ENCODE results near the gene RNF227. TPM values are rescaled to one million over a fixed set of nuclear protein-coding genes. Genes with fewer than 3 reads are reported as not detected.

RNF227 gene
- total and polyA plus RNA-seq, 7 donors = 0.62 to 2.6 (median 1.5) TPM

- ATAC-seq (peak; percentile 99 to 100 (median 99)), DNase-seq (peak; percentile 99 to 100)
- H3K9me3 ChIP-seq = no peaks in the 10 kb centered on the region
- no peaks in the 10 kb centered on the region for H3K27me3 ChIP-seq (ENCODE audit: insufficient read depth in 3 of 3, low read length in 2 of 3)
- H3K4me3 ChIP-seq = peak within 1 kb of the TSS; percentile 72
- WGBS, 3 donors = 0% methylated on average over 55 of the region's 55 CpGs
- peak within 1 kb of the TSS; percentile 79 for H3K27ac ChIP-seq
- no peak for TF ChIP-seq CTCF (IDR thresholded peaks at IDR 0.05)
- H3K36me3 ChIP-seq (ENCODE audit: insufficient read depth in 1 of 2, low read depth in 1 of 2) = peaks cover 0 to 25% of the 10 kb centered on the region in 2 donors
- peaks cover 15% of the 10 kb centered on the region for H3K4me1 ChIP-seq
- intact Hi-C loops (cut with DNase I) = no loop called here
Observed at GRCh38 chr17:7931709-7932482, 15.8 kb upstream of the RNF227 start, which contains the start of the genes CNTROB and TRAPPC1. Gene CNTROB (plus strand): TSS chr17:7932206. CDS start chr17:7933080, 874 bp downstream. Gene TRAPPC1 (minus strand): TSS chr17:7931946. CDS start chr17:7931829, 117 bp downstream.

- DNase-seq (no peak), ATAC-seq (no peak)
- H3K4me3 ChIP-seq = peak overlapping the region; percentile 72
- no peaks in the 10 kb centered on the region for H3K9me3 ChIP-seq
- no peaks in the 10 kb centered on the region for H3K27me3 ChIP-seq (ENCODE audit: insufficient read depth in 3 of 3, low read length in 2 of 3)
- WGBS, 3 donors = 40 to 46% (median 45%) methylated on average over 20 of the region's 20 CpGs
- peaks cover 15% of the 10 kb centered on the region for H3K4me1 ChIP-seq
- no peak for TF ChIP-seq CTCF (IDR thresholded peaks at IDR 0.05)
- H3K36me3 ChIP-seq (ENCODE audit: insufficient read depth in 1 of 2, low read depth in 1 of 2) = peaks cover 0 to 16% of the 10 kb centered on the region in 2 donors
- intact Hi-C loops (cut with DNase I) = no loop called here
- peak overlapping the region; percentile 79 for H3K27ac ChIP-seq
Observed at GRCh38 chr17:7930841-7931631, 14.9 kb upstream of the RNF227 start.

GRCh38 chr17:7929158-7930023 is 13.3 kb upstream of the RNF227 start, which contains the start of gene KCNAB3:
Gene KCNAB3 (minus strand): TSS chr17:7929856. CDS start chr17:7929435, 421 bp downstream.
- no peaks in the 10 kb centered on the region for H3K9me3 ChIP-seq
- 38 to 42% (median 38%) methylated on average over 48 to 67 of the region's 67 CpGs for WGBS, 3 donors
- H3K4me3 ChIP-seq = peak within 1 kb of the TSS; percentile 72
- intact Hi-C loops (cut with DNase I) = no loop called here
- H3K4me1 ChIP-seq = peaks cover 15% of the 10 kb centered on the region
- no peak for ATAC-seq
- no peak for DNase-seq
- H3K36me3 ChIP-seq (ENCODE audit: insufficient read depth in 1 of 2, low read depth in 1 of 2) = no peaks in the 10 kb centered on the region
- no peaks in the 10 kb centered on the region for H3K27me3 ChIP-seq (ENCODE audit: insufficient read depth in 3 of 3, low read length in 2 of 3)
- no peak for TF ChIP-seq CTCF (IDR thresholded peaks at IDR 0.05)
- H3K27ac ChIP-seq = no peak within 1 kb of the TSS

- H3K4me3 ChIP-seq = no peak overlapping the region
- H3K4me1 ChIP-seq = peaks cover 7% of the 10 kb centered on the region
- no peak overlapping the region for H3K27ac ChIP-seq
- no peaks in the 10 kb centered on the region for H3K27me3 ChIP-seq (ENCODE audit: insufficient read depth in 3 of 3, low read length in 2 of 3)
- H3K36me3 ChIP-seq (ENCODE audit: insufficient read depth in 1 of 2, low read depth in 1 of 2) = no peaks in the 10 kb centered on the region
- DNase-seq (no peak), ATAC-seq (no peak)
- intact Hi-C loops (cut with DNase I) = no loop called here
- WGBS, 3 donors = 84 to 89% (median 84%) methylated on average over 3 of the region's 3 CpGs
- H3K9me3 ChIP-seq = no peaks in the 10 kb centered on the region
- TF ChIP-seq CTCF (IDR thresholded peaks at IDR 0.05) = no peak
Observed at GRCh38 chr17:7927596-7927995, 11.5 kb upstream of the RNF227 start.

Measured in psoas muscle (tissue), 8 donors.